ENCODE measurements around the gene APLNR. TPM values are rescaled to one million over a fixed set of nuclear protein-coding genes. Genes with fewer than 3 reads are reported as not detected.

The APLNR gene
- total and polyA plus RNA-seq, 2 experiments from 2014 or later, result 1.9 to 3.9 TPM

Other genes with a start within 250 kb of the APLNR start
- not detected in 2 replicates for gene OR5AK2, start 248.3 kb downstream of the APLNR start, total RNA-seq
- not detected in 2 replicates for gene OR5AK2, start 248.3 kb downstream of the APLNR start, polyA plus RNA-seq
- 0.10 TPM in 1 of 2 replicates, not detected in the other for gene LRRC55, start 55.3 kb downstream of the APLNR start, total RNA-seq
- not detected in 2 replicates for gene LRRC55, start 55.3 kb downstream of the APLNR start, polyA plus RNA-seq
- gene TNKS1BP1, start 87.7 kb upstream of the APLNR start, total RNA-seq, result 30.7 and 54.9 TPM in 2 replicates
- gene TNKS1BP1, start 87.7 kb upstream of the APLNR start, polyA plus RNA-seq, result 104 and 114 TPM in 2 replicates
- 64.6 and 68.6 TPM in 2 replicates for gene SSRP1, start 98.6 kb upstream of the APLNR start, total RNA-seq
- gene SSRP1, start 98.6 kb upstream of the APLNR start, polyA plus RNA-seq, result 34.0 and 42.3 TPM in 2 replicates
- gene P2RX3, start 101.1 kb upstream of the APLNR start, total RNA-seq, result 0.16 TPM in 1 of 2 replicates, not detected in the other
- not detected in 2 replicates for gene P2RX3, start 101.1 kb upstream of the APLNR start, polyA plus RNA-seq
- not detected in 2 replicates for gene PRG3, start 143.9 kb upstream of the APLNR start, total RNA-seq
- gene PRG3, start 143.9 kb upstream of the APLNR start, polyA plus RNA-seq, result not detected in 2 replicates
- not detected in 2 replicates for gene PRG2, start 153.4 kb upstream of the APLNR start, total RNA-seq
- not detected in 2 replicates for gene PRG2, start 153.4 kb upstream of the APLNR start, polyA plus RNA-seq
- gene SLC43A3, start 189.9 kb upstream of the APLNR start, total RNA-seq, result 10.5 and 19.3 TPM in 2 replicates
- gene SLC43A3, start 189.9 kb upstream of the APLNR start, polyA plus RNA-seq, result 13.5 and 20.7 TPM in 2 replicates
- gene RTN4RL2, start 223.3 kb upstream of the APLNR start, total RNA-seq, result 1.4 and 2.4 TPM in 2 replicates
- gene RTN4RL2, start 223.3 kb upstream of the APLNR start, polyA plus RNA-seq, result 5.8 and 10.6 TPM in 2 replicates